Measurements from ENCODE around the gene MS4A5. TPM values are rescaled to one million over a fixed set of nuclear protein-coding genes. Genes with fewer than 3 reads are reported as not detected.

MS4A5 gene
- total and polyA plus RNA-seq, 8 donors: 0.23 to 0.33 TPM; not detected in 6

GRCh38 chr11:60469723-60470122 lies 40.4 kb downstream of the MS4A5 start:
- H3K4me3 ChIP-seq: no peak overlapping the region
- TF ChIP-seq CTCF (IDR thresholded peaks at IDR 0.05): no peak
- intact Hi-C loops (cut with DNase I): no loop called here
- H3K27me3 ChIP-seq: no peaks in the 10 kb centered on the region
- ATAC-seq: no peak
- no peak for DNase-seq
- H3K36me3 ChIP-seq: no peaks in the 10 kb centered on the region
- H3K27ac ChIP-seq: no peak overlapping the region
- H3K9me3 ChIP-seq: peaks cover 0 to 3% of the 10 kb centered on the region in 2 donors
- peaks cover 0 to 7% of the 10 kb centered on the region in 2 donors for H3K4me1 ChIP-seq

- H3K4me3 ChIP-seq: no peak overlapping the region
- ATAC-seq (no peak), DNase-seq (no peak)
- H3K4me1 ChIP-seq: no peaks in the 10 kb centered on the region
- no peak overlapping the region for H3K27ac ChIP-seq
- intact Hi-C loops (cut with DNase I): no loop called here
- H3K9me3 ChIP-seq: peaks cover 0 to 3% of the 10 kb centered on the region in 2 donors
- H3K27me3 ChIP-seq: no peaks in the 10 kb centered on the region
- H3K36me3 ChIP-seq: no peaks in the 10 kb centered on the region
- TF ChIP-seq CTCF (IDR thresholded peaks at IDR 0.05): no peak
Observed at GRCh38 chr11:60477035-60477445, 47.7 kb downstream of the MS4A5 start.

GRCh38 chr11:60482361-60482760 lies 53.0 kb downstream of the MS4A5 start:
- intact Hi-C loops (cut with DNase I): no loop called here
- ATAC-seq: peak; percentile 40
- H3K4me3 ChIP-seq: no peak overlapping the region
- H3K27ac ChIP-seq: no peak overlapping the region
- H3K27me3 ChIP-seq: no peaks in the 10 kb centered on the region
- peaks cover 0 to 3% of the 10 kb centered on the region in 2 donors for H3K4me1 ChIP-seq
- H3K36me3 ChIP-seq: no peaks in the 10 kb centered on the region
- no peaks in the 10 kb centered on the region for H3K9me3 ChIP-seq
- DNase-seq: peak in 1 of 4 donors; percentile 31
- no peak for TF ChIP-seq CTCF (IDR thresholded peaks at IDR 0.05)

- H3K36me3 ChIP-seq: no peaks in the 10 kb centered on the region
- peak in 1 of 2 donors; percentile 21 for TF ChIP-seq CTCF (IDR thresholded peaks at IDR 0.05)
- no peaks in the 10 kb centered on the region for H3K9me3 ChIP-seq
- no peak for DNase-seq
- H3K4me1 ChIP-seq: peaks cover 0 to 3% of the 10 kb centered on the region in 2 donors
- H3K27ac ChIP-seq: no peak overlapping the region
- no peak overlapping the region for H3K4me3 ChIP-seq
- peak; percentile 58 for ATAC-seq
- H3K27me3 ChIP-seq: no peaks in the 10 kb centered on the region
- intact Hi-C loops (cut with DNase I): no loop called here
Observed at GRCh38 chr11:60485987-60486386, 56.6 kb downstream of the MS4A5 start.

GRCh38 chr11:60492488-60493009 lies 63.2 kb downstream of the MS4A5 start, which contains the start of gene MS4A12:
Gene MS4A12 (plus strand): TSS chr11:60492778. CDS start chr11:60497319, 4,541 bp downstream.
- Histone ChIP-seq H3K9me3 (no peaks in the 10 kb centered on the region), H3K4me3 (no peak within 1 kb of the TSS), H3K4me1 (no peaks in the 10 kb centered on the region), H3K27ac (no peak within 1 kb of the TSS), H3K27me3 (no peaks in the 10 kb centered on the region), H3K36me3 (no peaks in the 10 kb centered on the region)
- DNase-seq (no peak), ATAC-seq (no peak)
- intact Hi-C loops (cut with DNase I): no loop called here
- TF ChIP-seq CTCF (IDR thresholded peaks at IDR 0.05): no peak
